ENCODE data around the gene RAE1.

The RAE1 gene

DNA sequence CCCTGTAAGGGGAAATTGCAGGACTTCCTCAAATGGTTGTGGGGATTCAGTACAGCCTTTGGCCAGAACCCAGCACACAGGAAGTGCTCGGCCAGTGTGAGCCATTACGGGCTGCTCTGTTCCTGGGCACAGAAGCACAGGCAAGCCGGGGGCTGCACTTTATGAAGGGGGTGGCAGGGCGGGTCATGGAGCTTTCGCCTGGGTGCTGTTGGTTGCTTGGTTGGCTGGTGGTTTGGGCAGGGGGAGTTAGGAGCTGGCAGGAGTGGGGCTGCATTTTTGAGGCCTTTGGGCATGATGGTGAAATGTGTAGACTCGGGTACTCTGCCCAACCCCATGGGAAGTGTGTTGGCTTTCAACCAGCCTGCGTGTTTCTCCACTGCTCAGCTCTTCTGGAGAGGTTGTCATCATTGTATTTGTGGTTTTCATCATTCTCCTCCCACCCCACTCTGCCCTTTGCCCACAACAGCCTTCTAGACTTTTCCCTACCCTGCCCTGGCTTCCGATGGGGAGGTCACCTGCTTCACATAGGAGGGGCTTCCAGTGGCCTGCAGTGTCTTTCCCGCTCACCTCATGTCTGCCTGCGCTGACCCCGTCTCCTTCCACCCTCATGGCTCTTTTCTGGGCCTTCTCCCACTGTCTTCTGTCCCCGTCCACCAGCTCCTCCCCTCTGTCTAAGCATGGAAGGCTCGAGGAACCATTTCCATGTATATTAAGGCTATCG, 24.0 kb downstream of the RAE1 start:
- TF ChIP-seq GATA3 (IDR thresholded peaks at IDR 0.05; ENCODE audit: low read depth, low read length) (no peak), GATA2 (IDR thresholded peaks at IDR 0.05; ENCODE audit: low read depth, low read length) (no peak)

DNA sequence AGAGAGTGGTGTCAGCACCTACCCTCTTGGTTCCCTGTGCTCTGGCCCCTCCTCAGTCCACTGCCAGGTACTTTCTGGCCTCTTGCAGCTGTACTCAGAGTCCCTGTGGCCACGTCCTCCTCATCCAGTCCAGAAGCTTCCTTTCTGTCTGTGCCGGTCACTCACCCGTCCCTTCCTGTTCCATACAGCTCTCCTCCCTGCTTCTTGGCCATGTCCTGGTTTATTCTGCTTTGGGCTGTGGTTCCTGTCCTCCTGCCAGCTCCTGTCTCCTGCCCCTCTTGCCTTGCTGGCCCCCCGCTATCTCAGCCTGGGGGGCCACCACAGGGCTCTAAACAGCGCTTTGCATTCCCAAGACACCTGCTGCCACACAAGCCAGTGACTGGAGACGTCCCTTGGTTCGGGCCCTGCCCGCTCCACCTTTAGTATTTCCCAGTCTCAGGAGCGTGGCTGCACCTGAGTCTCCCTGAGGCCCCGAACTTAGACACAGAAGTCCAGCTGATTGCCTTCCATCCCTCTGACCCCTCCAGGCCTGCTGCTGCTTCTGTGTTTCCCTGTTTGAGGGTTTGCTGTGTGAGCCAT, 24.7 kb downstream of the RAE1 start:
- TF ChIP-seq GATA2 (IDR thresholded peaks at IDR 0.05; ENCODE audit: low read depth, low read length) (no peak), GATA3 (IDR thresholded peaks at IDR 0.05; ENCODE audit: low read depth, low read length) (no peak)

DNA sequence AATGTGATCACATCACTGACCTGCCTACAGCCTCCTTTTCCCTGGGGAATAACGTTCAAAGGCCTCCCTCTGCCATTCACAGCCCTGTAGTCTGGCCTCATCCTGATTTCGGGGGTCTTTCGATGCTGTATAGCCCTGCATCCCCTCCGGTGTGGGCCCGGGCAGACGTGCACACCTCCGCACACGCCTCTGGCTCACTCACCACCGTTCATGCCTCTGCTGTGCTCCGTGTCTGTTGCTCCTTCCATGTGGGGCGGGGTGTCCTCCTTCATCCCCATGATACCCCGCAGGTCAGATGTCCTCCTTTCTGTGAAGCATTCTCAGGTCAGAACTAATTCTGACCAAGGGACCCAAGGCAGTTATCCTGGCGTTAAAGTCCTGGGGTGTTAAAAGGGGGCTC, 26.3 kb downstream of the RAE1 start:
- no peak for TF ChIP-seq GATA3 (IDR thresholded peaks at IDR 0.05; ENCODE audit: low read depth, low read length)
- TF ChIP-seq GATA2 (IDR thresholded peaks at IDR 0.05; ENCODE audit: low read depth, low read length) = no peak

DNA sequence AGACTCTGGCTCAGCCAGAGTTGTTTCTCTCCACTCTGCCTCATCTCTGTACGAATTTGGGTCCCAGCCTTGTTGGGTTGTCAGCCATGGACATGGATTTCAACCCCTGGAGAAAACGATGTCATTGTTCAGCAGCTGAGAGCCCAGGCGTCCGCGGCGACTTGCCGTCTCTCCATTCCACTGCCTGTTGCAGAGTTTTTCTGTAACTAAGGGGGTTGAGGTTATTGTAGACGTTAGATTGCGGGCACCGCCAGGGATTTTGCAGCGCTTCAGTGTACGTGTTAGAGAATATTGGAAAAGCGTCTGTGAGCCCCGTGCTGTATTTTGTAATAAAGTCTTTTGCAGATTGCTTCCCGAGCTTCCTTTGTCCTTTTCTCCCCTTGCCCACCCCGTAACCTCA, 27.1 kb downstream of the RAE1 start:
- no peak for TF ChIP-seq GATA3 (IDR thresholded peaks at IDR 0.05; ENCODE audit: low read depth, low read length)
- TF ChIP-seq GATA2 (IDR thresholded peaks at IDR 0.05; ENCODE audit: low read depth, low read length) = no peak

DNA sequence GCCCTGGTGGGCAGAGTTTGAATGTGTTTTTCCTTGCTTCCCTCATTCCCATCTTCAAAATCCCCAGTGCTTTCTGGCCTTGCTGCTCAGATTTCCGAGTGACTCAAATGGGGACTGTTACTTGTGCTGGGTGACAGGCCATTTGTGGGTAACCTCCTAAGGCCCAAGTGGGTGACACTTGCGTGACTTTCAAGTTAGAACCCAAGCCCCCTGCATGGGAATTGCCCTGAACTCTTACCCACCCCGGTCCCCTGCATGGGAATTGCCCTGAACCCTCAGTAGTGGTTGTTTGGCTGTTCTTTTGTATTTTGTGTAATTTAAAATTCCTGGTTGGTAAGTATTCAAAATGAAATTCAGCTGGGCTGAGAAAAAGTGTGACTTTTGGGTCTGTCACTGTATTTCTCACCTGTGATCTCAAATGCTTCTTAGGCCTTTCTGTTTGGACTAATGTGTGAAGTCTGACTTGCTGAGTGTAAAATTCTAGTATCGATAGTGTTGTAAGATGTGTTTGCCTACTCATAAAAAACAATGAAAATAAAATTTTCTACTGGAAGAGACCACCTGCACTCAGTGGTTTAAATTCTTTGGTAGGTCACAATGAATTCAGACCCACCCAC, 27.7 kb downstream of the RAE1 start:
- TF ChIP-seq GATA2 (IDR thresholded peaks at IDR 0.05; ENCODE audit: low read depth, low read length) = no peak
- TF ChIP-seq GATA3 (IDR thresholded peaks at IDR 0.05; ENCODE audit: low read depth, low read length) = no peak

DNA sequence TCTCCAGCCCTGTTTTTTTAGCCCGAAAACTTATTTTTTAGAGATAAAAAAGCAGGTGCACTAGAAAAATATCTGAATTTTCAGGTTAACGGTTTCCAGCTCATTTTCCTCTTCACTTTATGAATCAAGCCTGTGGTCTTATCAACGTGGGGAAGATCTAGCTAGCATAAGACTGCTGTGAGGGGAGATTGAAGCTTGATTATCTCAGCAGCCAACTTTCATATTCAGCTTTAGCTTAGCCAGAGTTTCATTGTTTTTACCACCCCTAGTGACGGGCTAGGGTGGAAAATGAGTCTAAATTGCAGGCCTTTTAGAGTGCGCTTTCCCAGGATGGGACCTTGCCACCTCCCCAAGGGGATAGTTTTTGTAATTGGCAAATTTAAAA, 28.2 kb downstream of the RAE1 start:
- TF ChIP-seq GATA3 (IDR thresholded peaks at IDR 0.05; ENCODE audit: low read depth, low read length) (no peak), GATA2 (IDR thresholded peaks at IDR 0.05; ENCODE audit: low read depth, low read length) (no peak)

DNA sequence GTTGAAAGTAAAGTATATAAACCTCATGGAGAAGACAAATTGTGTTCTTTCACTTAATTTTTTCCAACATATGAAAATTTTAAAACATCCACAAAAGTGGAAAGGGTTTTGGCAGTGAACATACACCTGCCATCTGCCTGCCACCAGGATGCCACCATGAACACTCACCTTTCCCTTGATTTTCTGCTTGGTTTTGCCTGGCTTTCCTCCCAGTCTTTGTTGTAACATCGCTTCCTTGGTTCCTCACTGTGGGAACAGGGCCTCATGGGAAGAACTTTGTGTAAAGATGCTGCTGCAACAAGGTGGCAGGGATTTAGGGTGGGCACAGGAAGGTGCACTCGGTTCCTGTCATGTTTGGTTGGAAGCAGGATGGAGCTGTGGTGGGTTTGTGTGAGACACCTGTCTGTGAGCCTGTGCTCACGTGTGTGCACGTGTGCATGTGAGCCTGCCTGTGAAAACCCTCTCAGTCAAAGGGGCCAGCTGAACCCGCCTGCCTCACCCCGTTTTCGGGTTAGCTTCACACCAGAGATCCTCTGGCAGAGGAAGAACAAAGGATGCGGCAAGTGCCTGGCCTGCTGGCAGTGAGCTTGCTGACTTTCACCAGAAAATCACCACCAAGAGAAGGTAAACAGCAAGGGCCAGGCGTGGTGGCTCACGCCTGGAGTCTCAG, 29.2 kb downstream of the RAE1 start:
- TF ChIP-seq GATA3 (IDR thresholded peaks at IDR 0.05; ENCODE audit: low read depth, low read length) (no peak), GATA2 (IDR thresholded peaks at IDR 0.05; ENCODE audit: low read depth, low read length) (no peak)

DNA sequence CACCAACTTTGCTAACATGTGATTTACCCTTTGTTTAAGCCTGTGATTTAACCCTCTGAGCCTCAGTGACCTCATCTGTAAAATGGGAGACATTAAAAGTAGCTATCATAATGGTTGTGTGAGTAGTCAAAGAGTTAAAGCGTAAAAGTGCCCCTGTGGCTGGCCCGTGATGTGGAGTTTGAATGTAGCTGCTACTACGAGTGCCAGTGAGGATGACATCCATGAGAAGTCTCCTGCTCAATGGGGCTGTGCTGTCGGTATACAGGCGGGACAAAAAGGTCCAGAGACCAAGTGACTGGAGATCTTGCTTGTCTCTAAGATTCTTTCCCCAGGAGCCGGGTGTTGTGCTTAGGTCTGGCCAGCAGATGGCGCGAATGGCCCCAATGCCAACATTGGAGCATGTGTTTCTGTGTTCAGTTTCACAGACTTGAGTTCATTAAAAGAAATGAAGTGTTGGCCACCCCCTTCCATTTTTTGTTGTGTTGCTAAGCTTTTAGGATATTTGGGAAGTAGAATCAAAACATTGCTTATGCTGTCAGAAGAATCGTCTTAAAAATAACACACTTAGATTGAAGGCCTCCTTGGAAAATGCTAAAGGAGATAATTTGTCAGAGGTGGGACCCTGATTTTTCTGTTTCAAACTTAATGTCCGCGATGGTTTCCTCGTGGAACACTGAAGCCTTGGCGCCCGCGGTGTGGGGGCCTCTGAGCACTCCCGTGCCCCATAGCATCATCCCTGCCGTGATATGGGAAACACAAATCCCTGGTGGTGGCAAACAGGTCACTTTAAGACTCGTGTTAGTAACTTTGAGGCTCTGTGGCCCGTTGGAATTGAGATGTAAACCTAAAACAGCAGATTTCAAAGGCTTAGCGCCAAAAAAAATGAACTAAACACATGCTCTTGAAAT, 30.8 kb downstream of the RAE1 start:
- no peak for TF ChIP-seq GATA2 (IDR thresholded peaks at IDR 0.05; ENCODE audit: low read depth, low read length)
- no peak for TF ChIP-seq GATA3 (IDR thresholded peaks at IDR 0.05; ENCODE audit: low read depth, low read length)

DNA sequence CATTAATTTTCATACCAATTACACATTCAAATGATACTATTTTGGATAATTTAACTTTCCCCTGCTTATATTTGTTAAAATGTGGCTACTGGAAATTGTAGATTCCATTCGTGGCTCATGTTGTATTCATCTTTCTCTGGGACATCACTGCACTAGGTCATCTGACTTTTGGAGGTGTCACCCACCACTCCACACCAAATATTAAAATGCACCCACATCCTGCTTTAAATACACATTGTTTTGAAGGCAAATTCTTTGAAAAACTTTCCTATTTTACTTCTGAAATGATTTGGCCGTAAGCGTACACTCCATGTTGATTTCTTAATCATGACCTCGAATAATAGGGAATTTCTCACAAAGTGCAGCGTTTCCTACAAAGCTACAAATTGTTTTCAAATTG, 31.5 kb downstream of the RAE1 start:
- no peak for TF ChIP-seq GATA2 (IDR thresholded peaks at IDR 0.05; ENCODE audit: low read depth, low read length)
- TF ChIP-seq GATA3 (IDR thresholded peaks at IDR 0.05; ENCODE audit: low read depth, low read length) = no peak

DNA sequence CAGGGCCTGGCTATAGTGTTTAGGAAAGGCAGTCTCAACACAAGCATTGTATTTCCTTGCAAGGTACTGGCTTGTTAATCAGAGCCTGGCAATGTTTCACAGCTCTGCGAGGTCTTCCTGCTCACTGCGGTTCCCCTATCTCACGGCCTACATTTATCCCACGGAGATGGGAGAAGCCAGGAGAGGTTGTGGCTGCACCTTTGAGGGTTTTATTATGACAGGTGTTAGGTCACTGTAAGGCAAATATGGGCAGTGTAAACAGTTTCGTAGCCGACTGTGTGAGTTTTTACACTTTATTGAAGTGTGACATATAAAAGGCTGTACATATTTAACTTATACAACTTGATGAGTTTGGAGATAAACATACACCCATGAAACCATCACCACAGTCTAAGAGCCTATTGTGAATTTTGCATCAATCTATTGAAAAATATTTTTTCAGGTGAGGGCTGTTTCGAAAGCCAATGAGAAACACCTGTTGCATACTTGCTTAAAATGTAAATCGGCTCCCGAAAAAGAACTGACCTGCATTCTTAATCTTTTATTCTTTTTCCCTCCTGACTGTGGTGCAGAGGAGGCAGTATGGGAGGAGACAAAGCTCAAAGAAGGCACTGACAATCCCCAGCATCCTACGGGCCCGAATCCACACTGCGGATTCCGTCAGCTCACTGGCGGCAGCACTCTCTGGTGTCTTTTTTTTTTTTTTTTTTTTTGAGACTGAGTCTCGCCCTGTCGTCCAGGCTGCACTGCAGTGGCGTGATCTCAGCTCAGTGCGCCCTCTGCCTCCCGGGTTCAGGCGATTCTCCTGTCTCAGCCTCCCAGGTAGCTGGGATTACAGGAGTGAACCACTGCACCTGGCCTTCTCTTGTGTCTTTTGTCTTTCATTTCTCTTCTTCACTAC, 32.6 kb downstream of the RAE1 start:
- no peak for TF ChIP-seq GATA2 (IDR thresholded peaks at IDR 0.05; ENCODE audit: low read depth, low read length)
- no peak for TF ChIP-seq GATA3 (IDR thresholded peaks at IDR 0.05; ENCODE audit: low read depth, low read length)

DNA sequence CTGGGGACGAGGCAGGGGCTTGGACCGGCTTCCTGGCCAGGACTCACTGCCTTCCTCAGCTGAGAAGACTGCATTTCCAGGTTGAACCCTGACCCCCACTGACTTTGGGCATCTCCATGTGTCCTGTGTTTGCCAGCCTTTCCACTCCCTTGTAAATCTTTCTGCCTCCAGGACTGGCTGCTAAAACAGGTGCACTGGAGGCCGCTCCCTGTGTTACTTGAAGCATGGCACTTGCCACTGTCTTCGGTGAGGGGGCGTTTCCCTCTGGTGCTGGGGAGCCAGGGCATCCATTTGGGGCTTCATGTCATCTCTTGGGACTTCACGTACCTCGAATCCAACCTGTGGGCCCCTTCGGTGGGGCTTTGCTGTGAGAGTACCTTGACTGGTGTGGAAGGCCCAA, 33.4 kb downstream of the RAE1 start:
- no peak for TF ChIP-seq GATA2 (IDR thresholded peaks at IDR 0.05; ENCODE audit: low read depth, low read length)
- TF ChIP-seq GATA3 (IDR thresholded peaks at IDR 0.05; ENCODE audit: low read depth, low read length) = no peak

DNA sequence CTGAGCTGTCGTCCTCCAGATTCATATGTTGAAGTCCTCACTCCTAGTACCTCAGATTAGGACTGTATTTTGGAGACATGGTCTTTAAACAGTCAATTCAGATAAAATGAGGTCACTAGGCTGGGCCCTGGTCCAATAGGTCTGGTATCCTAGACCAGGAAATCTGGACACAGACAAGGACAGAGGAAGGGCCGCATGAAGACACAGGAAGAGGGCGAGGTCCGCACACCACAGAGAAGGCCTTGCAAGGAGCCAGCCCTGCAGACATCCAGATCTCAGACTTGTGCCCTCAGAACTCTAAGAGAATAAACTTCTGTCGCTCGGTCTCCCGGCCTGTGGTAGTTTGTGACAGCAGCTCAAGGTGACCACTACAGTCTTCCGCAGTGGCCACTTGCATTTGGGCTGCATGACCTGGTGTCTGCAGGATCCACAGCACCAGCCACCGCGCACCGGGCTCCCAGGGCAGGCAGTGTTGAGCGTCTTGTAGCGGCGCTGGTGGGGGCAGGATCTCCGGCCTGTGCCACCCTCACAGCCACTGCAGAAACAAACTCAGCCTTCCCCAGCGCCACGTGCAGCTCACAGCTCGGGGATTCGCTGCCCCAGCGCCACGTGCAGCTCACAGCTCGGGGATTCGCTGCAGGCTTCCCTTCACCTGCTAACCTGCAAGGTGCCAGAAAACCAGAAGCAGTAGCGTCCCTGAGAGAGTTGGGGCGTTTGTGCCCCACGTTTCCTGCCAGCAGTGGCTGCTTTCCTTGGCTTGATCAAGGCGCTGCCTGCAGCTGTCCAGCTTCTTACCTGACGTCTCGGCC, 34.1 kb downstream of the RAE1 start:
- TF ChIP-seq GATA2 (IDR thresholded peaks at IDR 0.05; ENCODE audit: low read depth, low read length) (no peak), GATA3 (IDR thresholded peaks at IDR 0.05; ENCODE audit: low read depth, low read length) (no peak)
